Measurements from ENCODE around the gene ASCL2. TPM values are rescaled to one million over a fixed set of nuclear protein-coding genes. Genes with fewer than 3 reads are reported as not detected.

ASCL2 gene
- total and polyA plus RNA-seq, 8 donors = 0.24 to 7.0 (median 0.95) TPM

- Histone ChIP-seq H3K27me3 (no peaks in the 10 kb centered on the region), H3K4me1 (no peaks in the 10 kb centered on the region), H3K9me3 (no peaks in the 10 kb centered on the region), H3K36me3 (no peaks in the 10 kb centered on the region), H3K27ac (no peak overlapping the region), H3K4me3 (no peak overlapping the region)
- WGBS, 2 donors = 69 to 79% methylated on average over 3 of the region's 3 CpGs
- no peak for TF ChIP-seq CTCF (IDR thresholded peaks at IDR 0.05)
- no peak for ATAC-seq
- intact Hi-C loops (cut with DNase I) = no loop called here
- no peak for DNase-seq
- no peak for FAIRE-seq
Measured at GRCh38 chr11:2220173-2220771, 50.1 kb downstream of the ASCL2 start.

- H3K9me3 ChIP-seq = no peaks in the 10 kb centered on the region
- ATAC-seq (no peak), DNase-seq (no peak), FAIRE-seq (no peak)
- no peak overlapping the region for H3K27ac ChIP-seq
- no peaks in the 10 kb centered on the region for H3K36me3 ChIP-seq
- H3K4me1 ChIP-seq = no peaks in the 10 kb centered on the region
- no peaks in the 10 kb centered on the region for H3K27me3 ChIP-seq
- no peak for TF ChIP-seq CTCF (IDR thresholded peaks at IDR 0.05)
- intact Hi-C loops (cut with DNase I) = no loop called here
- WGBS, 2 donors = 71 to 82% methylated on average over 6 of the region's 6 CpGs
- H3K4me3 ChIP-seq = no peak overlapping the region
Measured at GRCh38 chr11:2219318-2220017, 50.9 kb downstream of the ASCL2 start.

Other genes with a start within 250 kb of the ASCL2 start
- 10 to 100 TPM in 3 of 6 donors, 1 to 10 TPM in 3; 6.0 to 99.9 (median 12.3) TPM for gene IGF2, start 131.2 kb downstream of the ASCL2 start, total RNA-seq
- gene IGF2, start 131.2 kb downstream of the ASCL2 start, polyA plus RNA-seq = 10 to 100 TPM; 25.1 to 26.9 TPM
- gene INS, start 109.4 kb downstream of the ASCL2 start, total RNA-seq = over 10,000 TPM in 1 of 6 donors, 1,000 to 10,000 TPM in 5; 1,425 to 13,046 (median 4,747) TPM
- gene INS, start 109.4 kb downstream of the ASCL2 start, polyA plus RNA-seq = over 10,000 TPM; 71,280 to 145,342 TPM
- gene TH, start 98.8 kb downstream of the ASCL2 start, total RNA-seq = under 1 TPM in 4 of 6 donors, not detected in 2; 0.19 to 0.55 (median 0.22) TPM
- gene TH, start 98.8 kb downstream of the ASCL2 start, polyA plus RNA-seq = 1 to 10 TPM in 1 of 2 donors, under 1 TPM in 1; 0.49 to 2.5 TPM
- gene C11orf21, start 31.3 kb upstream of the ASCL2 start, total RNA-seq = under 1 TPM; 0.04 to 0.69 (median 0.19) TPM
- under 1 TPM; 0.23 to 0.80 TPM for gene C11orf21, start 31.3 kb upstream of the ASCL2 start, polyA plus RNA-seq
- 1 to 10 TPM in 1 of 6 donors, under 1 TPM in 4, not detected in 1; 0.25 to 1.2 (median 0.37) TPM for gene TSPAN32, start 31.4 kb upstream of the ASCL2 start, total RNA-seq
- 1 to 10 TPM in 1 of 2 donors, under 1 TPM in 1; 0.49 to 1.4 TPM for gene TSPAN32, start 31.4 kb upstream of the ASCL2 start, polyA plus RNA-seq
- 100 to 1,000 TPM; 154 to 337 (median 236) TPM for gene CD81, start 106.7 kb upstream of the ASCL2 start, total RNA-seq
- gene CD81, start 106.7 kb upstream of the ASCL2 start, polyA plus RNA-seq = 100 to 1,000 TPM; 166 to 392 TPM
- 10 to 100 TPM; 16.8 to 27.7 (median 19.7) TPM for gene TSSC4, start 130.2 kb upstream of the ASCL2 start, total RNA-seq
- gene TSSC4, start 130.2 kb upstream of the ASCL2 start, polyA plus RNA-seq = 10 to 100 TPM; 54.3 to 60.0 TPM
- 1 to 10 TPM in 3 of 6 donors, under 1 TPM in 3; 0.51 to 2.8 (median 0.95) TPM for gene TRPM5, start 173.9 kb upstream of the ASCL2 start, total RNA-seq
- gene TRPM5, start 173.9 kb upstream of the ASCL2 start, polyA plus RNA-seq = 1 to 10 TPM; 4.3 to 4.8 TPM
- gene KCNQ1, start 174.4 kb upstream of the ASCL2 start, total RNA-seq = 10 to 100 TPM; 25.2 to 61.1 (median 46.7) TPM
- gene KCNQ1, start 174.4 kb upstream of the ASCL2 start, polyA plus RNA-seq = 10 to 100 TPM; 14.0 to 50.0 TPM

All from pancreas (tissue), 10 donors.